IPS-NIHi11 (cell line): Measurements from ENCODE around the gene GNAL.

ENCODE experiments used
- DNase-seq: peaks from one replicate; pipeline ENCODE4 v3.0.0; 2012; ENCODE audit warnings: mixed read lengths, low spot score

GNAL gene

DNA sequence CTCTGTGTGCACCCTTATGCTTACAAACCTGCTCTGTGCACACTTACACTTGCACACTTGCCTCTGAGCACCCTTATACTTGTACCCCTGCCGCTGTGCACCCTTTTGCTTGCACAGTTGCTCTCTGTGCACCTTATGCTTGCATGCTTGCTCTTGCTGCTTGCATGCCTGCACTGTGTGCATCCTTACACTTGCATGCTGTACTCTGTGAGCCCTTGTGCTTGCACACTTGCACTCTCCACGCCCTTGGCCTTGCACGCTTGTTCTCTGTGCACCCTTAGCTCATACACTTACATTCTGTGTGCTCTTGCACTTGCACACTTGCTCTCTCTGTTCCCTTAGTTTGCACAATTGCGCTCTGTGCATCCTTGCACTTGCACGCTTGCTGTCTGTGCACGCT, 78.3 kb downstream of the GNAL start:
- DNase-seq = no peak

DNA sequence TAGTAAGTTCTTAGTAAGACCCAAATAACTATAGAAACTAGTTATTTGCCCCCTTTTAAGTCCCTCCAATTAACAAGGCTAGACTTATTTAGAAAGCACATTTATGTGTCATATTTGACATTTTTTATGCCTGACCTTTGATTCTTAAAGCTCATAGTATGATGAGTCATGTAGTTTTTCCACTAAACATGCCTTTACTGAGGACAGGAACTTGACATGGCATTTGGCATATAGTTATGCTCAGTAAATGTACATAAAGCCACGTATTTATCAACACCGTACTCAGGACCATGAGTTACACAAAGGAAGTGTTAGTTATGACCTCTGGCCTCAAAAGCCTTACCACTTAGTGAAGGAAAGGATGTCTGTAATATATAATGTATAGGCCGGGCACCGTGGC, 78.9 kb downstream of the GNAL start:
- DNase-seq = no peak

DNA sequence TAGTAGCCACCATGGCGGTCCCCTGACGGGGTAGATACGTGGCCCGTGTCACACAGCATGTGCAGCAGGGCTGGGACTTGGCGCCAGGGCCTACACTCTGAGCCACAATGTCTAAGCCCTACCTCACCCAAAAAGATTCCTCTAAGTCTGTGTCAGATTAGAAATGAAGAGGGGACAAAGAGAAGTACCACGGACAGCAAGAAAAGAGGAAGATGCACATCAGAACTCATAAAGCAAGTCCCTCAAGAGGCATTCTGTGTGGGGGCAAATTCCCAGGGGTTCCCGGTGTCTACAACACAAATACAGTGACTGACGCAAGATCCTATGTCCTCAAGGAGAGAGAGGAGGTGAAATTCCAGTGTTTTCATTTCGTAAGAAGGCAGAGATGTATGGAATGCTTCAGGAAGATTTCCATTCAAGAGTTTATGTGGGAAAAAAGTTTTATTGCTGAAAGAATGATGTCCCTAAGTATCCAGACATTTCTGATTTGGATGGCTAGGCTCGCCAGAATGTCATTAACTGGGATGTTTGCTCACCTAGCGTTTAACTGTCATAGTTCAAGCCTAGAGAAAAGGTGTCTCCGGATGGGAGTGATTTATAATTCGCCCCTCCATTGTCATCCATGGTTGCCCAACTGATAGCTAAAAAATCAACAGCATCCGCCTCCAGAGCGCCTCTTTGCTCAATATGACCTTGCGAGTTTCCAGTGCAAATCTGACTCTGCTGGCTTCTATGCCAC, 86.5 kb downstream of the GNAL start:
- DNase-seq = no peak

DNA sequence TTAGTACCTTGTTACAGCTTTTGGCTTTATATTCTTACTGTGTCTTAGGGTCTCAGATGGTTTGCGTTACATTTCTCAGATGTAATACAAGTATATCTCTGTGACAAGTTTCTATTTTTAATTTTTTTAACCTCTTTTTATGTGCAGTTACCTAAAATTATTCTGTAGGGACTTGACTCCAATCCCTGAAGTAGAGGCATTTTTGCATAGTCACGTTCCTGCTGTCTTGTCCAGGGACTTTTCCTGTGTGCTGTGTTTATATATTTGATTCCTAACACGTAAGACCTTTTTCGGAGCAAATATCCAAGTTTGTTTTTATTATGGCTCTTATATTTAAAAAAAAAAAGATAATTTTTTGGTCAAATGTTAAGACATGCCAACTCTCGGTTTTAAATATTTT, 91.0 kb downstream of the GNAL start:
- DNase-seq = no peak

DNA sequence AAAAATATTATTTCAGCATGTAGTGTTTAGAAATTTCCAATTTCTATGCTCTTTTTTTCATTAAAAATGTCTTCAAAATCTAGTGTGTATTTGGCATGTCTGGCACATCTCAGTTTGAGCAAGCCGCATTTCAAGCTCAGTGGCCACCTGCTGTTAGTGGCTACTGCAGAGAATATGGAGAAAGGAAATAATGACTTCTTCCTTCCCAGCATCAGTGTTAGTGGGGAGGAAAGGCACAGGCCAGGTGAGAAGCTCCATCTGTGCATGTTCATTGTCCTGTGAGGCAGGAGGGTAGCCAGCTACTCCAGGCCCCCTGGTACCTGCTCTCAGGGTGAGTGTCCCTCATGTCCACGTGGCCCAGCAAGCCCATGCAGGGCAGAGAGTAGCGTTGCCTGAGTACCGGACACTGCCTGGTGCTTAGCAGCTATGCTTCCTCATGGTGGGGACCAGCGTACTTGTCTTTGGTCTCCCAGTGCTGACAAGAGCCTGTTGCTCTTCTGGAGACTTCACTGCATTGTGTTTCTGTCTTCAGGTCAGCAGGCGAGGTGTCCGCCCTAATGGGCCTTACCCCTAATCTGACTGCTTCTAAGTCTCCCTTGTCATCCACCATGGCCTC, 94.8 kb downstream of the GNAL start:
- no peak for DNase-seq

DNA sequence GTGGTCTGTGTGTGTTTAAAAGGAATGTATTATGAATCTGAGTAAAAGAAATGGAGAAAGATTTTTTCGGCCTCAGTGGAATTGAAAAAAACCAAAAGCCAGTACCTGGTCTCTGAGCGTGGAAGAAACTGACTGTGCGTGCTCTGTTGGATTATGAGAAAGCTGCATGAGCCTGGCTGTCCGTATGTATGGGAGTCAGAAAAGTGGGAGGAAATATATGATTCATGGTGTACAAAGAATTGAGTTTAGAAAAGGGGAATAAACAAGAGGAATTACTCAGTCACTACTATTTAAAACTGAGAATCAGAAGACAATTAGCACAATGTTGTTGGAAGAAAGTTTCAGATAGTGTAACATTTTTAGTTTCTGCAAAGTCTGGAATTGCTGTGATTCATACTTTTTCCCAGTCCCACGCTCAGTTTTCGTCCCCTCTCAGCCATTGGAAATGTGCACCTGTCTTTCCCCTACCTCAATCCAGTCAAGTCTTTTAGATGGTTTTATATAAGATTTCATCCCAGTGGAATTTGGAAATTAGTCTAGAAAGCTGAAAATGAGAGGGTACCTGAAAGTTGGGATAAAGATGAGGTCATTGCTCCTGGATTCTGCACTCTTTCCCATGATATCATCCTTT, 95.7 kb downstream of the GNAL start:
- no peak for DNase-seq

DNA sequence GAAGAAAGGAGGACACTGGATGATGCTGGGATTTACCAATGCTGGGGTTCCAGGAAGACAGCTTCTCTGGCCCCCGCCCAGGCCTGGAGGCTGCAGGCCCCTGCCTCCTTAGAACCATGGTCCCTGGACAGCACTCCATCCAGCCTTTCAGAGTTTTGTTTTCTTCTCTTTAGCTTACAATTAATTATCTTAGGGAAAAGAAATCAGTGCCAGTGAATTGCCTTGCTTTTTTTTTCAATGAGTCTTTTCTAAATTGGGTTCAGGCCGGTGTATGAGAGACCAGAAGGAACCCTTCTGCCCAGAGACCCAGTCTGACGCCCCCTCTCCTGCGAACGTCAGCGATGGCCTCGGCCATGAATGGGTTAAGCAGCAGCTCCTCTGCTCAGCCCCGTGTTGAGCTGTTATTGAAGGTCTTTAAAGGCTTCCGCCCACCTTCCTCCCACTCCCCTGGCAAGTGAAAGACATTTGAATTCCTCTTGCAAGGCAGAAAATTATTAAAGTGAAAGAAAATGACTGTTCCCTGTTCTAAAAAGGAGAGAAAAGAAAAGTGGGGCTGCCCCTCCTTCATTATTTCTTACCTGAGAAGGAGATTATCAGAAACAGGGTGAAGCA, 96.5 kb downstream of the GNAL start:
- DNase-seq = peak; percentile 76

DNA sequence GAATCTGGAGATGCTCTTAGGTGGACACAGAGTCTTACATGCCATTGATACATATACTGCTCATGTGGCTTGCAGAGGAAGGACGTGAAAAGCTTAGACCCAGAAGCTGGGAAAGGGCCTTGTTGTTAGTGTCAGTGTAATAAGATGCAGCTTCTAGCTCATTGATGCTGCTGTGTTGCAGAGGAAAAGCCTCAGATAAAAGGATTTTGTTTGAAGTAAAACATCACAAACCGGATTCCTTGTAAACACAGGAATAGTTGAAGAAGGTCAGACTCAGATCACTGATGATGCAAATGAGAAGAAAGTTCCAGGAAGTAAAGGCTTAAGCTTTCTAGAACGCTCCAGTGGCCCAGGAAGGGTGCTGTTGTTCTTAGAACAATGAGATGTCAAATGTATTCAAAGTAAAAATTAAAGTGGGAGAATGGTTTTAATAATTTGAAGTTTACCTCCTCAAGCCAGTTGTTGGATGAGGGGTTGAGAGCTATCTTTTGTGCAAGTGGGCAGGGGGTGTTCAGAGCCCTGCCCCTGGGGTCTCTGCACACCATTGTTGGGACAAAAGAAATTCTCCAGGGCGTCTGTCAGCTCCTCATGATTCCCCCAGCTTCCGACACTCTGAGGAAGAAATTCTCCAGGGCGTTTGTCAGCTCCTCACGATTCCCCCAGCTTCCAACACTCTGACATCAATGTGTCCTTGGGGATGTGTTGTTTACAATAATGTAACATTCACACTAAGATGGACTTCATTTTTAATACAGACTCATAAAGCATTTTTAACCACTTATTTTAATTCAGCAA, 100.8 kb downstream of the GNAL start:
- DNase-seq = no peak

DNA sequence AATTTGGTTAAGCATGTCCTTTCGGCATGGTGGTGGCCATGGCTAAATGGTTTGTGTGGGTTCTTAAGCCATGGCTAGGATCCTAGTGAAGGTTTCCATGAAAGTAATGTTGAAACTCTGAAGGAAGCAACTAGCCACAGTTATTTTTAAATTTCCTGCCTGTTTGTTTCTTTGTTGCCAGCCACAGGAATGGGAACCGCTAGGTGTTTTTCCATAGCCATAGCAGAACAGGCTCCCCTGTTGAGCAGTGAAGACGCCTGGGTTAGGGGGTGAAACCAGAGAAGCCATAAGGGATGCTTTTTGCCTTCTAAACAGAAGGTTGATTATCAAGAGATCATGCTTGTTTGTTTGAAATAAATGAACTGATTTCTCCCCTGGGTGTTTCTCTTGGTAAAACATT, 102.1 kb downstream of the GNAL start:
- DNase-seq = no peak

DNA sequence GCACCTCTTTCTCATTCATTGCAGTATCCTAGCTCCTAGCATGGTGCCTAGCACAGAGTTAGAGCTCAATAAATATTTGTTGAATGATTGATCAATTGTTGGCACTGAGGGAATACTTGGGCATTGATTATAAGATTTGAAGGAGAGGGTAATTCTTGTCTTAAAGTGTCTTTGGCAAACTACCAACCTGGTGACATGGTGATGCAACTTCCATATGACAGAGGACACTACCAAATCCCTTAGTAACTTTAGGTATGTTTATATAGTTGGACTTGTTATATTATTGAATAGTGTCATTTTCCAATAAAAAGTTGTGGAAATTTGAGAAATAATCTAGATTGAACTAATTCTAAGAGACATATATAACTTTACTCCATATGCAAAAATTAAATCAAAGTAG, 103.6 kb downstream of the GNAL start:
- no peak for DNase-seq

DNA sequence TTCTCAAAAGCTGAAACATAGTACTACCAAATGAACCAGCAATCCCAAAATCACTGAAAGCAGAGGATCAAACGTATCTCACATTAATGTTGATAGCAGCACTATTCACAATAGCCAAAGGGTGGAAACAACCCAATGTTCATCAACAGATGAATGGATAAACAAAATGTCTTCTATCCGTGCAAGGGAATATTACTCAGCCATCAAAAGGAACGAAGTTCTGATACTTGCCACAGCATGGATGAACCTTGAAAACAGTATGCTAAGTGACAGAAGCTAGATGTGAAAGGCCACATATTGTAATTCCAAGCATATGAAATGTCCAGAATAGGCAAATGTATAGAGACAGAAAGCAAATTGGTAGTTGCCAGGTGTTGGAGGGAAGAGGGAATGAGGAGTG, 105.1 kb downstream of the GNAL start:
- no peak for DNase-seq

DNA sequence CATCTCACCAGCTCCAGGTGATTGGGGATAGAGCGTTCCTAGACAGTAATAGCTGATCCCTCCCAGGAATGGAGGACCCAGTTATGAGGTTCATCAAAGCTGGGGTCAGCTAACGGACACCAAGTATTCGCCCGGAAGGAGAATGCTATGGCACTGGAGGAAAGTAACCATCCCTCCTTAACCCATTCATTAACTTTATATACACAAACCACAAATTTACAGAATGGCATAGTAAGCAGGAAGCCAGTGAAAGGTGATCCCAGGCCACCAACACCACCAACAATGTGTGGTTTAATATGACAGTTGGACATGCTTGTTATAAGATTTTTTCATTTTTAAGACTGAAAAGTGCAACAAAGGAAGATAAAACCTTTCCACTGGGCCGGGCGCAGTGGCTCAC, 106.9 kb downstream of the GNAL start:
- no peak for DNase-seq

DNA sequence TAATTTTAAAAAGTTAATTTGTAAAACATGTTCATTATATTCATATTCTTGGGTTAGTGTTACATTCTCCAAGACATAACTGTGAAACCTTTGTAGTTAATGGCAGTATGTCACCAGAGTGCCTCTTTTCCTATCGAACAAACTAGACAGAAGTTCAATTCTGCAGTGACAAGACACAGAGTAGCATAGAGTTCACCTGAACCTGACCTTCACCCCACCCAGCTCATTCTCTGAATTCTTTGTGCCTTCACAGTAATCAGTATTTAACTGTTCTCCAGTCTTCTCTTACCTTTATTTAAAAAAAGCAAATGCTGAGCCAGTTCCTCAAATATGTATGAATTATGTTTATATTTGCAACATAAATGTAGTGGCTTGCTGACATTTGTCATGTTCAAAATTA, 109.2 kb downstream of the GNAL start:
- DNase-seq = no peak

DNA sequence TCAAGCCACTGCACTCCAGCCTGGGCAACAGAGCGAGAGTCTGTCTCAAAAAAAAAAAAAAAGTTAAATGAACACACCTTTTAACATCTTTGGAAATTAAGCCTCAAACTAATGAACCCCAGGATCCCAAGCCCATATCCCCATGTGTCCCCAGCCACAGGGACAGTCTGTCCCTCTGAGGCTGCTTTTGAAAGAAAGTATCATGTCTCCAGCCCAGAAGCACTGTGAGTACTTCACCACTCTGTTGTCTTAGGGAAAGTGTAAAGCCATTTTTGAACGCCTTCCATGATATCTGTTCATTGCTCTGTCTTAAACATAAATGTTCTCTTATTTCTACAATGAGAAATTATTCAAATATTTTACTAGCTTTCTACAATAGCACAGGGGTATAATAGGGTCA, 110.0 kb downstream of the GNAL start:
- no peak for DNase-seq

DNA sequence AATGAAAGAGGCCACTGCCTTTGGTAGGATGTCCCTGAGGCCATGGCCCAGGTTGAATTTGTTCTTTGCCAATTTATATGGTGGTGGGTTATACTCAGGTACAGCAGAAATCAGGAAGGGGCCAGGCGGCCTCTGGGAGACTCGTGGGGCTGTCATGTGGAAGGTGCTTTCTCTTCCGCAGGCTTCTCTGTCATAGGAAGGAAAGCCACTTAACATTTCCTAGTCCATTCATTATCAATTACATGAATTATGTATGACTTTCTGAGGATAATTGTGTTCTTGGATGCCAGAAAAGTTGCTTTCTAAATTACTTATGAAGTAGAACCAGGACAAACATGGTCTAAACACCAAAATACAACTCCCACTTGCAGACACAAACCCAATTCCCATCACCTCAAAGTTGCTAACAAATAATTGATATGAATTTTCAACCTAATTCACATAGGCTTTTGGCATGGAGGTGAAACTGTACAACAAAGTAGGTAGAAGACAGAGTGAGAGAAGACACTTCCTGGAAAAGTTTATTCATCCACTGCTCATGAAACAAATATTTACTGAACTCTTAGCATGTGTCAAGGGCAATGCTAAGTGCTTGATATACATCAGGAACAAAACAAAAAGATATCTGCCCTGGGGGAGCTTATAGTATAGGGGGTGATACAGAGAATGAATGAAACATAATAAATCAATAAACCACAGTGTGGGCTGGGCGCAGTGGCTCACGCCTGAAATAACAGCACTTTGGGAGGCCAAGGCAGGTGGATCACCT, 111.7 kb downstream of the GNAL start:
- DNase-seq = no peak

DNA sequence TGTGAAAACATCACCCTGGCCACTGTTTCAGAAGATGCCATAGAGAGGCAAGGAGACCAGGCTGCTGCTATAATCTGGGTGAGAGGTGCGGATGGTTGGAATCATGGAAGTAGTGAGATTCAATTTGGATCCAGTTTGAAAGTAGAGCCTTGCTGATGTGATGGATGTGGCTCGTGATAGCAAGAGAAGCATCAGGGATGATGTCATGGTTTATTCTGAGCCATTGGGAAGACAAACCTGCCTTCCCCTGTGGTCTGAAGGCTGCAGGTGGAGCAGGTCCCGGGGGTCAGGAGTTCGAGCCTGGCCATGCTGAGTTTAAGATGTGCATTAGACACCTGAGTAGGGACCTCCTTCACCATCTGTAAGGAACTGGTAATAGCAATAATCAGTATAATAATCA, 112.5 kb downstream of the GNAL start:
- DNase-seq = no peak

DNA sequence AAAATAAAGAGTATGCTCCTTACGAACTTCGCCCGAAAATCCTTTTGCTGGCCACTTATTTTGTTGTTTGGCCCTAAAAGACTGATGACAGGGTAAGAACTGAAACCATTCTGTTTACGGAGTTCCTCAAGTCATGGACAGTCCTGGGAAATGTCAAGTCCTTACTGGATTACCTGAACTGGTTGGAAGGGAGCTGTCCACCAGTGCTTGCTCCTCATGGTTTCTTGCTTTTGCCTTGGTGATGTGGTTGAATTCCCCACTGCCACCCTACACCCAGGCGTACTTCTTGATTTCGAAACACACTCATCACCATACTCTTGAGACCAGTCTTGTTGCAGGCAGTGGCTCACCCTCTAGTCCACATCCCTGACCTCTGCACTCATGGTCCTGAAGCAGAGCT, 113.1 kb downstream of the GNAL start:
- DNase-seq = no peak

DNA sequence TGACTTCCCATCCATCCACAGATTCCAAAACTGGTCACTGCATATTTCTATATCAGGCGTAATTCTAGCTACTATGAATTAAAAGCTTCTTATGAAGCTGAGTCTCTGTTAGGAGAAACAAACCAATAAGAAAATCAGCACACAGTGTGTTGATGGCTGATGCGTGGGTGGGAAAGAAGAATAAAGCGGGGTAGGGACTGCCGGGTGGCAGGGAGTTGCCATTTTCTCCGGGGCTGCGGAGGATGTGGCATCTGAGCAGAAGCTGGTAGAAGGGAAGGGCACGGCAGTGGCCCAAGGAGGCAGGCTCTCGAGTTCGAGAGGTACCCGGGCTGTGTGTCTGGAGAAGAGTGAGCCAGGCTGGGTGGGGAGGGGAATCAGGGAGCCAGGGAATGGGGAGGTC, 113.5 kb downstream of the GNAL start:
- DNase-seq = no peak

DNA sequence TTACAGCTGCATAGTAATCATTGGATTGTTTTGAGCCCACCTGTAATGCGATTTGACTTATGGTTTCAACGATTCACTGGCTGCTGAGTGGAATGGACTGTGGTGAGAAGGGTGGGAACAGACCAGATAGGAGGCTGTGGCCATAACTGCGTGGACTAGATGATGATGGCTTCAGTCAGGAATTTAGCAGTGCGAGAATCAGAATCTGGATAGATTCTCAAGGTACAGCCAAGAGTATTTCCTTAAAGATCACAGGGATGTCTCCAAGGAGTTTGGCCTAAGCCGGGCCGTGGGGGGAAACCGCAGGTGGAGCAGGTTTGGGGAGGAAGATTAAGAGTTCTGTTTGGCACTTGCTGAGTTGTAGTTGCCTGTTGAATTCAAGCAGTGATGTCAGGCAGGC, 118.2 kb downstream of the GNAL start:
- DNase-seq = no peak

DNA sequence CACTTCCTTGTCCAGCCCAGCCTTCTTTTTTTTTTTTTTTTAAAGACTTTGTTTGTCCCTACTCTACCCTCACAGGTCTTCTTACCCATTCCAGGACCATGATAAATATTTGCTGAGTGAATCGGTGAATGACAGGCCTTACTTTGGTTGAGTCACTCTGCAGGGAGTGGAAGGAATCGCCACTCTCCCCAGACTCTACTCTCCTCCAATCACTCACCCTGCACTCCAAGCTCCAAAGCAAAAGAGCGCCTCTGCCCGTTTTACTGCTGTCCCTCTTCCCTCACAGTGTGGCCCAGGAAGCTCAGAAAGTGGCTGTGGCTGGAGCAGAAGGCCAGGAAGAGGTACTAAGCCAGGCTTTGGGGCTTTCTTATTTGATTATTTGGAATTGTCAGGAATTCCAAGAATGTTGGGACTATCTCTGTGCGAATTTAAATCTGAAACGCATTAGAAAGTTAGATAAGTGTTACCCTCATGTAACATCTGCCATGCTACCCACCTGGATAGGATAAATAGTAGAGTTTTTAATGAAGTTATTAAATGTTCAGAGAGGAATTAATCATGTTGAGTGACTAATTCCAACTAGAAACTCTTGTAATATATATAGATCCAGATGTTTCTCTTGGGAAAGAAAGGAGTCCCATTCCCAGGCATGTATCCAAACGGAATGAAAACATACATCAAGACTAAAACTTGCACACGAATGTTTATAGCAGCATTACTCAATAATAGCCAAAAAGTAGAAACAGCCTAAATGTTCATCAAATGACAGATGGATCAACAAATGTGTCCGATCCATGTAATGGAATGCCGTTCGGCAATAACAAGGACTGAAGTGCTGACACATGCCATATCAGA, 119.2 kb downstream of the GNAL start:
- peak; percentile 42 for DNase-seq

DNA sequence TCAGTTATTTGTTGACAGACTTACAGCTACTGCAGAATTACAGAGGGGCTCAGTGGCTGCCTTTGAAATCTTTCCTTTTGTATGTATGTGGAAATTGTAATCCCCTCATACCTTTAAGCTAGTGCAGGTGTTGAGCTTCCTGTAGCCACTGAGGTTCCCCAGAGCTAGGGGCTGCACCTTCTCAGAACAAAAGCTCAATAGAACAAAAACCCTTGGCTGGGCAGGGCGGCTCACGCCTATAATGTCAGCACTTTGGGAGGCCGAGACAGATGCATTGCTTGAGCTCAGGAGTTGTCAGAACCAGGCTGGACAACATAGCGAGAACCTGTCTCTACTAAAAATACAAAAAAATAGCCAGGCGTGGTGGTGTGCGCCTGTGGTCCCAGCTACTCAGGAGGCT, 120.8 kb downstream of the GNAL start:
- DNase-seq = no peak
